KMS-11 (cell line): ENCODE results near the gene SH2D7.

Source experiments
- H2AFZ ChIP-seq: fragments of 200-600 bp; sonication (generic); 2 replicates; pipeline ENCODE4 v1.6.1; 2016; ENCODE audit warnings: antibody characterized with exemption, mixed run types, low read depth
- H3K27ac ChIP-seq: fragments of 200-600 bp; sonication (generic); 2 replicates; pipeline ENCODE4 v1.6.1; 2016; ENCODE audit warnings: mild to moderate bottlenecking, mixed run types
- H3K27me3 ChIP-seq: fragments of 200-600 bp; sonication (generic); 2 replicates; pipeline ENCODE4 v1.6.1; 2017; ENCODE audit warnings: mild to moderate bottlenecking, low read depth, mixed run types, moderate library complexity; ENCODE audit not compliant: insufficient read depth
- H3K36me3 ChIP-seq: fragments of 200-600 bp; sonication (generic); 2 replicates; pipeline ENCODE4 v1.6.1; 2017; ENCODE audit warnings: mild to moderate bottlenecking, mixed run types; ENCODE audit not compliant: insufficient read depth
- H3K4me1 ChIP-seq: fragments of 200-600 bp; sonication (generic); 2 replicates; pipeline ENCODE4 v1.6.1; 2016; ENCODE audit warnings: mild to moderate bottlenecking, low read depth, mixed run types; ENCODE audit not compliant: poor library complexity, severe bottlenecking
- H3K4me2 ChIP-seq: fragments of 200-600 bp; sonication (generic); 2 replicates; pipeline ENCODE4 v1.7.0; 2016; ENCODE audit warnings: mild to moderate bottlenecking, mixed run types
- H3K4me3 ChIP-seq: fragments of 200-600 bp; sonication (generic); IDR thresholded peaks from 2 replicates; pipeline ENCODE4 v1.6.1; 2017; ENCODE audit warnings: low read depth, low read length, mixed read lengths; ENCODE audit not compliant: insufficient read depth
- H3K79me2 ChIP-seq: fragments of 200-600 bp; sonication (generic); 2 replicates; pipeline ENCODE4 v1.6.1; 2016; ENCODE audit warnings: low read depth, mixed run types; ENCODE audit not compliant: insufficient read depth
- H3K9ac ChIP-seq: fragments of 200-600 bp; sonication (generic); 2 replicates; pipeline ENCODE4 v1.6.1; 2016; ENCODE audit warnings: mild to moderate bottlenecking, mixed run types
- H4K20me1 ChIP-seq: fragments of 200-600 bp; sonication (generic); 2 replicates; pipeline ENCODE4 v1.6.1; 2016; ENCODE audit warnings: mild to moderate bottlenecking, mixed run types; ENCODE audit not compliant: insufficient read depth
- TF ChIP-seq, protein P1 (sequence below): fragments of 200-600 bp; sonication (generic); conservative IDR thresholded peaks from 2 replicates; pipeline ENCODE4 v1.6.1; 2017; ENCODE audit warnings: low read depth, mild to moderate bottlenecking, antibody characterized with exemption, low read length, moderate library complexity, mixed read lengths

Gene SH2D7

DNA sequence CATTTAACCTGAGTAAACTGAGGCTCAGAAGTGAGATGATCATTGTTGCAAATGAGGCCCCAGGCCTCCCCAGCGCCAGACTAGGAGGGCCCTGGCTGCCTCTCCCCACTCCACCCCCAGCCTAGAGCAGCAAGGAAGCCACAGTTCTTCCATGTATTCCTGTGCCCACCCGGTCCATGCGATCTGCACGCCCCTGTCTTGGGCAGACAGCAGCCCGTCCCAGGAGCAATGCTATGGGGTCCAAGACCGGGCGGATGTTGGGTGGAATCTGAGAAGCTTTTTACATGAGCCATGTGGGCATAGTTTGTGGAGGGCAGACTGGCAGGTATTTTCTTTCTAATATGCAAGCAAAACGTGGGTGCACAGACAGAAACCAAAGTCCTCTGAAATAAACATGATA lies 15.1 kb downstream of the SH2D7 start:
- H2AFZ ChIP-seq, result no peak overlapping the region
- TF ChIP-seq, protein P1, sequence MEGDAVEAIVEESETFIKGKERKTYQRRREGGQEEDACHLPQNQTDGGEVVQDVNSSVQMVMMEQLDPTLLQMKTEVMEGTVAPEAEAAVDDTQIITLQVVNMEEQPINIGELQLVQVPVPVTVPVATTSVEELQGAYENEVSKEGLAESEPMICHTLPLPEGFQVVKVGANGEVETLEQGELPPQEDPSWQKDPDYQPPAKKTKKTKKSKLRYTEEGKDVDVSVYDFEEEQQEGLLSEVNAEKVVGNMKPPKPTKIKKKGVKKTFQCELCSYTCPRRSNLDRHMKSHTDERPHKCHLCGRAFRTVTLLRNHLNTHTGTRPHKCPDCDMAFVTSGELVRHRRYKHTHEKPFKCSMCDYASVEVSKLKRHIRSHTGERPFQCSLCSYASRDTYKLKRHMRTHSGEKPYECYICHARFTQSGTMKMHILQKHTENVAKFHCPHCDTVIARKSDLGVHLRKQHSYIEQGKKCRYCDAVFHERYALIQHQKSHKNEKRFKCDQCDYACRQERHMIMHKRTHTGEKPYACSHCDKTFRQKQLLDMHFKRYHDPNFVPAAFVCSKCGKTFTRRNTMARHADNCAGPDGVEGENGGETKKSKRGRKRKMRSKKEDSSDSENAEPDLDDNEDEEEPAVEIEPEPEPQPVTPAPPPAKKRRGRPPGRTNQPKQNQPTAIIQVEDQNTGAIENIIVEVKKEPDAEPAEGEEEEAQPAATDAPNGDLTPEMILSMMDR, result no peak
- no peak overlapping the region for H3K4me2 ChIP-seq
- H3K4me3 ChIP-seq, result no peak overlapping the region
- H3K27me3 ChIP-seq, result no peaks in the 10 kb centered on the region
- H3K27ac ChIP-seq, result no peak overlapping the region
- peaks cover 47% of the 10 kb centered on the region for H3K4me1 ChIP-seq
- no peaks in the 10 kb centered on the region for H4K20me1 ChIP-seq
- H3K79me2 ChIP-seq, result no peaks in the 10 kb centered on the region
- no peak overlapping the region for H3K9ac ChIP-seq
- no peaks in the 10 kb centered on the region for H3K36me3 ChIP-seq

DNA sequence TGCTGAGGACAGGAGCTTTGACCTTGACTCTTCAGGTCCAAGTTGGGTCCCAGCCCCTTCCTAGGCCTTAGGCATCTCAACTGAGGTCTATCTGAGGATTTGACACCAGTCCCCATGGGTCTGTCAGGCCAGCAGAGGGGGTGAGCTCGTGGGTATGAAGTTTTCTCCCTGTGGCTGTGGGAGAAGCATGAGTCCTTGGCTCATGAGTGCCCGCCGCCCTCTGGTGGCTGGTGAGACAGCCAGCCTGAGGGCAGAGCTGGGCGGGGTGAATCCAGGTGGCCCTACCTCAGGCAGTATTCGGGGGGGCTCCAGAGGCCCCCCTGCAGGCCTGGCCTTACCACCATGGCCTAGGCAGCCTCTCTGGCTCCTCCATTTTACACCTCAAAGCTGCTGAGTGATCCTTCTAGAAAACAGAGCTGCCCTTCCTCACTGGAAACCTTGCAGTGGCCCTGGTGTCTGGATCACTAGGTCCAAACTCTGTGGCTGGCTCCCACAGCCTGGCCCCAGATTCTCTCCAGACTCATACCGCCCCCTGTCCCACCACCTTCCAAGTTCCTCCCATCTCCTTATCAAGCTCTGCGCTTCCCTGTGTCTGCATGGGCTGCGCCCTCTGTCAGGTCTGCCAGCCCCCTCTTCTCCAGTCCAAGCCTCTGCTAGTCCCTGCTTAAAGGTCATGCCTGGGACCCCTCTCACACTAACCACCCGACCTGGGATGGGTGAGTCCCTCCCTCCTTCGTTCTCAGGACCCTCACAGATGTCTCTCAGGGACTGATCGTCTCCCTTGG lies 16.1 kb downstream of the SH2D7 start:
- TF ChIP-seq, protein P1, result peak; percentile 90
- Histone ChIP-seq H3K4me1 (peaks cover 41% of the 10 kb centered on the region), H3K36me3 (no peaks in the 10 kb centered on the region), H3K79me2 (no peaks in the 10 kb centered on the region), H3K27ac (no peak overlapping the region), H3K4me3 (no peak overlapping the region), H4K20me1 (no peaks in the 10 kb centered on the region), H3K4me2 (no peak overlapping the region), H3K9ac (no peak overlapping the region), H3K27me3 (no peaks in the 10 kb centered on the region), H2AFZ (peak overlapping the region; percentile 44; the same call in 1 of the 2 replicates)

DNA sequence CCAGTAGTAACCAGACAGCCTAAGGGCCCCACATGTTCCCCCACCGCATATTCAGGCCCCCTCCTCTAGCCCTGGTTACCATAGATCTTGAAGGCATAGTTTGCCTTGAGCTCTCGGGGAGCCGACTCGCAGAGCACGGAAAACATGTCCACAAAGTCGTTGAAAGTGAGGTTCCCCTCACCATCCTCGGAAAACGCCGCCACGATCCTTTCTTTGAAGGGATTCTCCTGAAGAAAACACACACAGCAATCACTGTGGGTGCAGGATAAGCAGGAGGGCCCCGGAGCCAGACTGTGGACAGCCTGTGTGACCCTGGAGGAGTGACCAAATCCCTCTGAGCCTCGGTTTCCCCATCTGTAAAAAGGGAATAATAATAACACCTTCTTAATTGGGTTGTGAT lies 16.8 kb downstream of the SH2D7 start:
- Histone ChIP-seq H3K4me2 (no peak overlapping the region), H2AFZ (no peak overlapping the region), H3K36me3 (no peaks in the 10 kb centered on the region), H3K4me1 (peaks cover 34% of the 10 kb centered on the region), H3K27me3 (no peaks in the 10 kb centered on the region), H3K9ac (no peak overlapping the region), H3K79me2 (no peaks in the 10 kb centered on the region), H4K20me1 (no peaks in the 10 kb centered on the region), H3K27ac (no peak overlapping the region), H3K4me3 (no peak overlapping the region)
- TF ChIP-seq, protein P1, result no peak

DNA sequence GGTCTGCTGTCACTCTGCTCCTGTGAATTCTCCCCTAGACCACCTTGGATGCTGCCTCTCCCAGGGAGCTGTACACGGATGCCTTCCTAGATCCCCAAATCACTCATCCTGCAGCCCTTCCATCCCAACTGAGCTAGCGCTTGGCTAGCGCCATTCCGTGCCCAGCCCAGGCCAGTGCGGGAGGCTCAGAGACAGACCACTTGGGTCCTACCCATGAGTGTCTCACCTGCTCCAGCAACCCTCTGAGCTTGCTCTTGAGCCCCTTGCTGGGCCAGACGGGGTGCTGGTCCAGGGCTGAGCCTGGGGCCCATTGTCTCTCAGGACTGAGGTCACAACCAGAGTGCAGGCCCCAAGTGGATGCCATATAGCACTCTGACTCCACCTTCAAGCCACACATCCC lies 17.7 kb downstream of the SH2D7 start:
- Histone ChIP-seq H3K9ac (no peak overlapping the region), H3K4me2 (no peak overlapping the region), H3K27me3 (no peaks in the 10 kb centered on the region), H3K27ac (no peak overlapping the region), H2AFZ (no peak overlapping the region), H4K20me1 (no peaks in the 10 kb centered on the region), H3K36me3 (no peaks in the 10 kb centered on the region), H3K4me1 (peaks cover 24% of the 10 kb centered on the region), H3K79me2 (no peaks in the 10 kb centered on the region), H3K4me3 (no peak overlapping the region)
- TF ChIP-seq, protein P1, result no peak
